HEK293T (cell line): ENCODE data around the gene CFAP74.

Source experiments
- CTCF ChIA-PET: fragments of 350-600 bp; formaldehyde crosslinking; extraction: SDS; loops from one replicate; lab custom pipeline; 2021; ENCODE audit warnings: antibody characterized with exemption, inconsistent platforms; lab: Yijun Ruan, JAX
- POLR2A ChIA-PET: fragments of 350-600 bp; formaldehyde crosslinking; extraction: SDS; loops from one replicate; lab custom pipeline; 2020; ENCODE audit warnings: antibody characterized with exemption, inconsistent platforms; lab: Yijun Ruan, JAX
- DNase-seq: peaks from one replicate; pipeline ENCODE4 v3.0.0; 2012; ENCODE audit warnings: mixed read lengths; ENCODE audit errors: extremely low spot score
- ARNT ChIP-seq: fragments of 450-650 bp; IDR thresholded peaks from 2 replicates; pipeline ENCODE4 v1.6.1; 2017; ENCODE audit warnings: mild to moderate bottlenecking
- BHLHE40 ChIP-seq: fragments of 450-650 bp; IDR thresholded peaks from 2 replicates; pipeline ENCODE4 v1.6.1; 2016; ENCODE audit warnings: mild to moderate bottlenecking, moderate library complexity, borderline replicate concordance
- CTBP1 ChIP-seq: fragments of 450-650 bp; IDR thresholded peaks from 2 replicates; pipeline ENCODE4 v1.6.1; 2016; ENCODE audit warnings: borderline replicate concordance
- ELF4 ChIP-seq: fragments of 450-650 bp; IDR thresholded peaks from 2 replicates; pipeline ENCODE4 v1.6.1; 2017; ENCODE audit warnings: antibody characterized with exemption
- FOXA1 ChIP-seq: fragments of 450-650 bp; IDR thresholded peaks from 2 replicates; pipeline ENCODE4 v1.6.1; 2016; ENCODE audit warnings: mild to moderate bottlenecking
- FOXK2 ChIP-seq: fragments of 450-650 bp; IDR thresholded peaks from 2 replicates; pipeline ENCODE4 v1.6.1; 2016; ENCODE audit warnings: mild to moderate bottlenecking
- FOXM1 ChIP-seq: fragments of 450-650 bp; IDR thresholded peaks from 2 replicates; pipeline ENCODE4 v1.6.1; 2017; ENCODE audit warnings: mild to moderate bottlenecking, borderline replicate concordance
- HDGF ChIP-seq: fragments of 450-650 bp; IDR thresholded peaks from 2 replicates; pipeline ENCODE4 v1.6.1; 2017; ENCODE audit warnings: antibody characterized with exemption, borderline replicate concordance
- L3MBTL2 ChIP-seq: fragments of 450-650 bp; conservative IDR thresholded peaks from 2 replicates; pipeline ENCODE4 v1.6.1; 2016; ENCODE audit warnings: mild to moderate bottlenecking
- LEF1 ChIP-seq: fragments of 450-650 bp; IDR thresholded peaks from 2 replicates; pipeline ENCODE4 v1.6.1; 2017; ENCODE audit warnings: mild to moderate bottlenecking, borderline replicate concordance
- NFRKB ChIP-seq: fragments of 450-650 bp; IDR thresholded peaks from 2 replicates; pipeline ENCODE4 v1.6.1; 2016; ENCODE audit warnings: mild to moderate bottlenecking, moderate library complexity
- SP1 ChIP-seq: fragments of 450-650 bp; IDR thresholded peaks from 2 replicates; pipeline ENCODE4 v1.6.1; 2017
- SUZ12 ChIP-seq: fragments of 450-650 bp; IDR thresholded peaks from 2 replicates; pipeline ENCODE4 v1.6.1; 2016; ENCODE audit warnings: mild to moderate bottlenecking
- TARDBP ChIP-seq: fragments of 450-650 bp; IDR thresholded peaks from 2 replicates; pipeline ENCODE4 v1.6.1; 2016
- ZNF384 ChIP-seq: fragments of 450-650 bp; IDR thresholded peaks from 2 replicates; pipeline ENCODE4 v1.6.1; 2016
- TF ChIP-seq, protein P1 (sequence below): fragments of 450-650 bp; IDR thresholded peaks from 2 replicates; pipeline ENCODE4 v1.6.1; 2016

Gene CFAP74

DNA sequence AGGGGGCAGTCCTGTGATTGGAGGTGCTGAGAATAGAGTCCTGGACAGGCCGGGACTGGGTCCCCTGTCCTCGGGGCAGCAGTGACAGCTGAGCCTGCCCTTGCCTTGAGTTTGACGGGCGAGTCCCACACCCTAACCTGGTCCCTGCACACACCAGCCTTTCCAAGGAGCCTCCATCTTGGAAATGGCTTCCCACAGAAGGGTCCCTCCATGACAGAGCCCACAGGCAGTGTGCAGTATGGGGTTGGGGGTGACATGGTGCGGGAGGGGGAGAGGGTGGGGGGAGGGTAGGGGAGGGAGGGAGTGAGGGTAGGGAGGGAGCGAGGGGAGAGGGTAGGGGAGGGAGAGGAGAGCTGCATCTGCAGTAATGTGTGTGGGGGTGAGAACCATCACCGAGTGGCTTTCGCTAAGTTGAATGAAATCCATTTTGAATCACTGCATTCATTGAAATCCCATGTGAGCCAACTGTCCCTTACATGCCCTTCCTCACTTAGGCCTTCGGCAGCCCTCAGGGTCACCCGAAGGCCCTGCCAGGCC is 74.4 kb downstream of the CFAP74 start:
- DNase-seq: no peak
- ChIA-PET POLR2A (no interaction called here), CTCF (no interaction called here)
- TF ChIP-seq CTBP1: no peak
- TF ChIP-seq FOXK2: no peak
- TF ChIP-seq ARNT: no peak
- TF ChIP-seq HDGF: no peak
- TF ChIP-seq FOXM1: no peak
- no peak for TF ChIP-seq BHLHE40
- no peak for TF ChIP-seq ELF4
- no peak for TF ChIP-seq NFRKB
- no peak for TF ChIP-seq TARDBP
- TF ChIP-seq ZNF384: no peak
- TF ChIP-seq L3MBTL2: no peak
- TF ChIP-seq LEF1: no peak

DNA sequence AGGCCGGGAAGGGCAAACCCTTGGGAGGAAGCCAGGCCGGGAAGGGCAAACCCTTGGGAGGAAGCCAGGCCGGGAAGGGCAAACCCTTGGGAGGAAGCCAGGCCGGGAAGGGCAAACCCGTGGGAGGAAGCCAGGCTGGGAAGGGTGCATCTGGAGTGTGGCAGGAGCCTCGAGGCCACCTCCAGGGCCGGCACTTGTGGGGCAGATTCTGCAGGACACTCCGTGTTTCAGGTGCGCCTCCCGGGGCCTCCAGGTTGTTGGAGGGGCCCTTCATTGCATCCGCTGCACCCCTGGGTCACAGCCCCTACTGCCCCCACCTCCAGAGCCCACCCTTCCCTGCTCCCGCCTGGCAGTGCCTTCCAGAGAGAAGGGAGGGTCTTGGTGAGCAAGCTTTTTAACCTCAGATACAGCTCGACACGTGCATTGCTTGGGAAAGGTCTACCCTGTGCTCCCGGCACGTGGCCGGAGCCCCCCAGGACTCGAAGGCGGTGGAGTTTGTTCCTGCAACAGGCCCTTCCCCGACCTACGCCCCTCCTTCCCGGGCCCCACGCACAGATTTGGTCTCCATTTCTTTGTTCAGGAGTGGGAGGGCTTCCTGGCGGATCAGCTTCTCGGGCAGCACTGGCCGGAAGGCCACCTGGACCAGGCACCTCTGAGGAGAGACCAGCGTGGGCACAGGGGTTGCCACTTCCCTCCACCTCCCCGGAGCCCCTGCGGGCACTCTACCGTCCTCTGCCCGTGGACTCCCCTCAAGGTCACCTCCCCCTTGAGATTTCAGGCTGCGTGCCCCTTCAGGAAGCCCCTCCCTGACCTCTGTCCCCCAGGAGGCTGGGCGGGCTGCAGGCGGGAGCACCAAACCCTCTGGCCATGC is 75.1 kb downstream of the CFAP74 start:
- ChIA-PET POLR2A (no interaction called here), CTCF (no interaction called here)
- DNase-seq: no peak
- TF ChIP-seq ELF4 (no peak), FOXA1 (no peak), L3MBTL2 (no peak), ZNF384 (no peak)

DNA sequence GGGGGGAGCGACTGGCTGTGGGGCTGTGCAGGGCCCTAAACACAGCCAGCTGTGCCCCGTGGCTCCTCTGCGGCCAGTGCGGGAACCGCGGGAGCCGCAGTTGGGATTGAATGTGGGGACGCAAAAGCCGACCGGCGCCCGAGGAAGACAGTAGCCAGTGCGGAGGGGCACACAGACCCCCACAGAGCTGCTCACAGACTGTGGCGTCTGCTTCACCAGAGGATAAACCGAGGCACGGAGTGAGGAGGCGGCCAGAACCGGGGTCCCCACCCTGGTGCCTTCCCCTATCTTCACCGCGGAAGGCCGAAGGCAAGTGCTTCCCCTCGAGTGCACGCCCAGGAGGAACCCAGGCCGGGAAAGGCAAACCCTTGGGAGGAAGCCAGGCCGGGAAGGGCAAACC is 75.8 kb downstream of the CFAP74 start:
- no peak for DNase-seq
- ChIA-PET POLR2A (no interaction called here), CTCF (no interaction called here)
- TF ChIP-seq FOXM1 (no peak), SUZ12 (no peak), ZNF384 (no peak), SP1 (no peak), NFRKB (no peak), FOXK2 (no peak), L3MBTL2 (no peak), ELF4 (no peak), HDGF (no peak)
- TF ChIP-seq, protein P1, sequence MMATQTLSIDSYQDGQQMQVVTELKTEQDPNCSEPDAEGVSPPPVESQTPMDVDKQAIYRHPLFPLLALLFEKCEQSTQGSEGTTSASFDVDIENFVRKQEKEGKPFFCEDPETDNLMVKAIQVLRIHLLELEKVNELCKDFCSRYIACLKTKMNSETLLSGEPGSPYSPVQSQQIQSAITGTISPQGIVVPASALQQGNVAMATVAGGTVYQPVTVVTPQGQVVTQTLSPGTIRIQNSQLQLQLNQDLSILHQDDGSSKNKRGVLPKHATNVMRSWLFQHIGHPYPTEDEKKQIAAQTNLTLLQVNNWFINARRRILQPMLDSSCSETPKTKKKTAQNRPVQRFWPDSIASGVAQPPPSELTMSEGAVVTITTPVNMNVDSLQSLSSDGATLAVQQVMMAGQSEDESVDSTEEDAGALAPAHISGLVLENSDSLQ: no peak

DNA sequence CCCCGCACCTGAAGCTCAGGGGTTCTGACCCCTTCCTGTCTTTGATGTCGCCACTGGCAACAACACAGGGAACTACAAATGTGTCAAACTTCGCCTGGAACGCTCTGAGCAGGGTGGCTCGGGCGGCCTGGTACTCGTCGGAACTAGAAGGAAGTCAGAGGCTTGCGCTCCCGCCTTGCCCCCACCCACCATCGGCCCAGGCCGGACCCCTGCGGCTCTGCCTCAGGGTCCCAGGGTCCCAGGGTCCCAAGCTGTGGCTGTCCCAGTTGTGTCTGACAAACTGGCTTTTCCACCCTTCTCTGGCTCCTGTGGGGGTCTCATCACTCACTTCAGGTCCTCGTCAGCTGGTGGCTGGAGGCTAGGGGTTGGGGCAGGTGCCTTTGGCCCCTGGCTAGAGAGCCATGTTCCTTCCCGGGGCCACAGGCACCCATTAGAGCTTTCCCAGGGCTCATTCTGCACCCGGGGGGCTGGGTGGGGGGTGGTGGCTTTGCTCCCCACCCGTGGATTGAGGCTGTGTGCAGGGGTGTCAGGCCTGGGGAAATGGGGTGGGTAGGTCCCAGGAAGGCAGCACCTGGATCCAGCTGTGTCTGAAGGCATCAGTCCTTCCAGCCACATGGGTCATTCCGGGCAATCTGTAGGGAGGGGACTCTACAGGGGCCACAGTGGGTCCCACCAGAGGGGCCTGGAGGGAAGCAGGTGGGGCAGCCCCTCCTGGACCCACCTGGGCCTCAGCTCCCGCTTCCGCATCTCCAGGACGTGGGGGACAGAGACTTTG is 76.5 kb downstream of the CFAP74 start:
- no peak for DNase-seq
- CTCF ChIA-PET: no interaction called here
- no peak for TF ChIP-seq LEF1
- TF ChIP-seq FOXM1: no peak
- TF ChIP-seq FOXA1: no peak
- no peak for TF ChIP-seq SUZ12
- no peak for TF ChIP-seq ZNF384
- no peak for TF ChIP-seq L3MBTL2
- no peak for TF ChIP-seq CTBP1
- no peak for TF ChIP-seq BHLHE40
- TF ChIP-seq ARNT: no peak
- no peak for TF ChIP-seq SP1
- TF ChIP-seq HDGF: no peak
- TF ChIP-seq, protein P1: no peak
- no peak for TF ChIP-seq FOXK2
- no peak for TF ChIP-seq NFRKB
- TF ChIP-seq ELF4: no peak
- no peak for TF ChIP-seq TARDBP
- POLR2A ChIA-PET: no interaction called here

DNA sequence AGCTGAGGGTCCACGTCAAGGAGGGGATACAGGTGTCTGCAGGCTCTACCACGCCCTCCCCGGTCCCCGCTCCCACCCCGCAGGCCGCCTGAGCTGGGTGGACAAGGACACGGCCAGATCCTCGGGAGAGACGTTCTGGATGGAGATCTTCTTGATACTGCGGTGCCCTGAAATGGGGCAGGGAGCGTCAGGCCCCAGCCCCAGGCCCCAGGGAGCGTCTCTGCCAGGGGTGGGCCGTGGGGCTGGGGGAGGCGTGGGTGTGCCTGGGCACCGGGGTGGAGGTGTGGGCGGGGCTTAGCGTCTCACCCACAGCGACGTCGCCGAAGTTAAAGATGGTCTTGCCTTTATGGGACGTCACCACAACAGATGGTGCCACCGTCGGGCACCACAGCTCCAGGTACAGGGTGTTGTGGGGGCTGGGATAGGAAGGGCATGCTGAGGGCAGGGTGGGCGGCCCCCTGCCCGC is 77.2 kb downstream of the CFAP74 start:
- ChIA-PET POLR2A (no interaction called here), CTCF (no interaction called here)
- no peak for DNase-seq
- TF ChIP-seq FOXA1: no peak

DNA sequence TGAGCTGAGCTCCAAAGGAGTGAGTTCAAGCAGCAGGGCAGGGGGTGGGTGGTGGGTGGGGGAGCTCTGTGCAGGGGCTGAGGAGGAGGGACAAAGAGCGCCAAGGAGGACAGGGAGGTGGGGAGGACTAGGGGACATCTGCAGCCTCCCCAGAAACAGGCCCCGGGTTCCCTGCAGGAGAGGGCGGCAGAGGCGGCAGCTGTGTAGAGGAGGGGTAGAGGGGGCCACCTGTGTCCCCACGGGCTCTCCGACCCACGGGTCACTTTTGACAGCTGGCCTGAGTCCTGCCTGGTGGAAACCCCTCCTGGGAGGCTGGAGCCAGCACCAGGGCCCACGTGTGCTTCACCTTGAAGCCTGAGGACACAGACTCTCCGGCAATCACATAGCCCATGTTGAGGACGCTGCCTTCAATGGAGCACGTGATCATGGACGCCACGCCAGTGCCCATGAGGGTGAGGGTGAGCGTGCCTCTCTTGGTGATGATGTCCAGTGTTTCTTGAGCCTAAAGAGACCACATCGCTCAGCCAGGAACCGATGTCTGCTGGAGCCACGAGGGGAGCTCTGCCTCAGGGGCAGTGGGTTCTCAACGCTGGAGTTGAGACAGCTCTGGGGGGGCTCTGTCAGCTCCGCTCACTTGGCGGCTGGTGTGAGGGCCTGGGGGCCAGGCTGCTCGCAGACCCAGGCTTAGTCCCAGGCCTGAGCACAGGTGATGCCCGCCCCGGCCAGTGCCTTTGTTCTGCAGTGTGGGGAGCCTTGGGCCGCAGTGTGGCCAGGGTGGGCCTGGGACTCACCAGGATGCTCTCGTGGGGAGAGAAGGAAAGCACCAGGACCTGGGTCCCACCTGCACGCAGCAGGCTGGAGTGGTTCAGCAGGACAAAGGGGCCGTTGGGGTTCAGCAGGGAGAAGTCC is 77.9 kb downstream of the CFAP74 start:
- POLR2A ChIA-PET: no interaction called here
- CTCF ChIA-PET: no interaction called here
- DNase-seq: no peak
- TF ChIP-seq, protein P1: no peak
- TF ChIP-seq CTBP1: no peak
- no peak for TF ChIP-seq FOXM1
- TF ChIP-seq BHLHE40: no peak
- no peak for TF ChIP-seq SUZ12
- TF ChIP-seq L3MBTL2: no peak
- no peak for TF ChIP-seq LEF1
- TF ChIP-seq ZNF384: no peak
- TF ChIP-seq NFRKB: no peak
- TF ChIP-seq SP1: no peak
- TF ChIP-seq FOXA1: no peak
- TF ChIP-seq TARDBP: no peak
- no peak for TF ChIP-seq FOXK2
- TF ChIP-seq ARNT: no peak
- no peak for TF ChIP-seq HDGF
- no peak for TF ChIP-seq ELF4
